HG03469 (cell line): ENCODE data around the gene SPRR5.

Source experiments
- ATAC-seq: cut with Tn5 transposase; IDR thresholded peaks from one replicate; pipeline ENCODE4 v1.9.1; 2021; ENCODE audit warnings: mild to moderate bottlenecking, moderate library complexity, moderate number of reproducible peaks; ENCODE audit not compliant: unreplicated experiment

SPRR5 gene

GRCh38 chr1:152981146-152981871 lies 34.3 kb downstream of the SPRR5 start:
- ATAC-seq: no peak

DNA sequence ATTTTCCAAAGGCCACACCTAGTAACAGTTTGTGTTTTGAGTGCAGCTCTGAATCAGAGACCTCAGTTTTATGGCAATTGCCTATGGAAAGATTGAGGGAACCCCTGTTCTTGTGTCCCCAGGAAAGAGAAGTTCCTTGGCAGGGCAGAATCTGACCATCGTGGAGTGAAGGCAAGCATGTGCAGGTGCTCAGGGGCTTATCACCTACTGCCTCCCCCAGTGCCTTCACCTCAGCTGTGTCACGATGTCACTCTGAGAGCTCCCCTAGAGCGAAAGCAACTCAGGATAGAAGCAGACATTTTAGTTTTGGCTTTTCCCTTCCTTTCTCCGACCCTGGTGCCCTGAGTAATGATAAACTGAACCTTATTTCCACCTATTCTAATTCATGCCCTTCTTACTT lies 35.1 kb downstream of the SPRR5 start:
- no peak for ATAC-seq

DNA sequence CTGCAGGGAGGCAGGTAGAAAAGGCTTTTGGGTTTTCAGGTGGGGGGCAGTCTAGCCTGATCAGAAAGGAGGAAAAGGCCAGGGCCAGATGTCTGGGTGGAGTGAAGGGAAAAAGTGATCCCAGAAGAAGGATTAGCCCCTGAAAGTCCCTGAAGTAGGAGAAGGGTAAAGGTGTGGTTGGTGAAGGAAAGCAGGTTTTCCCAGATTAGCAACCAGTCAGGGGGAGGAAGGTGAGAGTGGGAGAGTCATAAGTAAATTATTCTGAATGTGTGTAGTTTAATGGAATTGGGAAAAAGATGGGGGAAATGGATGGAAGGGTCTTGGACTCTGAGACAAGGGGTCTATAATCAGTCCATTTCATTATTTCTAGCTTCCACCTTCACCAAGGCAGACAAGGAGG lies 36.2 kb downstream of the SPRR5 start:
- ATAC-seq: no peak

DNA sequence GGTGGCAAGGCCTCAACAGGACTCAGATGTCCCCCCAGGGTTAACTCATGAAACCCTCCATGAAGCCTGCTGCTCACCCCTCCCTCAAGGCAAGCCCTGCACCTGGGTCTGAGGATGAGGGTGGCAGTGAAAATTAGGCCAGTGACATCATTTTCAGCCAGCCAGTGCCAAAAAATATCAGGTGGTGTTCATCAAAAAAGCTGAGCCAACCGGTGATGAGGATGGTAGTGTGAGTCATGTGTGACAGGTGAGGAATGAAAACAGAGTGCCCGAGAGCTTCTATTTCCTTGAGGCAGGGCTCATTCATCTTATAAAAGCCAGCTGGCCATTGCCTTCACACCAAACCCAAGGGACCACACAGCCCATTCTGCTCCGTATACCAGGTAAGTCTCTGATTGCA lies 36.7 kb downstream of the SPRR5 start, which contains the start of gene SPRR1A:
Gene SPRR1A (plus strand): TSS at position 339 of the 400 bp plus-strand sequence. CDS start 1,150 bp downstream, outside the sequence.
- ATAC-seq: no peak

DNA sequence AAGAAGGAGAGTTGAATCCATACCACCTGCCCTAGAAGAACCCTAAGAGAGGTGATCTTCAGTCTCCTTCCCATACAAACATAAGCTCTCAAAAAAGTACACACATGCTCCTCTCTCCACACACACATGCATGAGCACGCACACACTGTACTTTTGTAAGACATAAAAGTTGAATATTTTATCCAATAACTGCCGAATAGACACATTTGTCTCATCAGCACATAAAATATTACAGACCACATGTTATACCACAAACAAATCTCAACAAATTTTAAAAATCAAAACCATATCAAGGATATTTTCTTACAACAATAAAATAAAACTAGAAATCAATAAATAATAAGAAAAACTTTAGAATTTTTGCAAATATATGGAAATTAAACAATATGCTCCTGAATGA lies 39.6 kb downstream of the SPRR5 start:
- ATAC-seq: no peak

DNA sequence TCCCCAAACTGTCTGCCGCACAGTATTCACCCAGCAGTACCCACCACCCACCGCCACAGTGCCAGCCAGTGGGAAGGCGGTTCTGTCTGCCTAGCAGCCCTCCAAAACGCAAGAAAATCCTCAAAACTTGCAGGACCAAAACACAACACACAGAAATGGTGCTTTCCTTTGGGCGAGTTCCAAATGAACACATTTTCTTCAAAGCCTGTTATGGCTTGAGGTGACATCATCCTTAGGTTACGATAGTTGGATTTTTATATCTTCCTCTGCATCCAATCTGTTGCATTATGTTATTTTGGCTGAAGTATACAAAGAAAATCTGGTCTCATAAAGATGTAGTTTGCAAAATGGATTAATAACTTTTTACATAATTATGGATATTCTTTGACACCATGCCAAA lies 46.2 kb downstream of the SPRR5 start:
- no peak for ATAC-seq

- ATAC-seq: no peak
These were observed 48.8 kb downstream of the SPRR5 start for GRCh38 chr1:152995842-152996241.

GRCh38 chr1:152996633-152997400 lies 49.8 kb downstream of the SPRR5 start:
- ATAC-seq: no peak

DNA sequence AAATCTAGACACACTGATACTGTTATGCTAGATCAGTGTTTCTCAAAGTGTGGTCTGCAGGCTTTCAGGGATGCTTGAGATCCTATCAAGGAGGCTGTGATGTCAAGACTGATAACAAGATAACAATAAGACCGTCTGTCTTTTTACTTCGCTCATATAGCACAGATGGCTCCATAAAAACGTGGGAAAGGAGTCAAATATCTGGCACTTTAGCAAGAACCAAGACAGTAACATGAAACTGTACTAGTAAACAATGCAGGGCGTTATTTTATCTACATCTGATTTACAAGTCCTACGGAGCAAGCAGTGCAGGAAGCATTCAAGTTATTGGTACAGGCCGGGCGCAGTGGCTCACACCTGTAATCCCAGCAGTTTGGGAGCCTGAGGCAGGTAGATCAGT lies 50.9 kb downstream of the SPRR5 start:
- ATAC-seq: no peak

GRCh38 chr1:152998476-152998875 lies 51.5 kb downstream of the SPRR5 start:
- ATAC-seq: no peak
